HG03066 (cell line): ENCODE results near the gene DOCK3.
"Not testable (repeated sequence)": the region's sequence is repeated elsewhere in the genome, so short reads cannot be mapped to it uniquely, and the experiment has no call there.

Source experiments
- ATAC-seq: cut with Tn5 transposase; IDR thresholded peaks from one replicate; pipeline ENCODE4 v1.9.1; 2021; ENCODE audit warnings: low read depth; ENCODE audit not compliant: unreplicated experiment

The DOCK3 gene

GRCh38 chr3:50862221-50862620, 187.5 kb downstream of the DOCK3 start:
- ATAC-seq: no peak

- no peak for ATAC-seq
These were observed 198.8 kb downstream of the DOCK3 start for GRCh38 chr3:50873376-50874157.

- not testable (repeated sequence) for ATAC-seq
These were observed 200.1 kb downstream of the DOCK3 start for GRCh38 chr3:50874876-50875275.

GRCh38 chr3:50876947-50877346, 202.2 kb downstream of the DOCK3 start:
- ATAC-seq: no peak

GRCh38 chr3:50882733-50883132, 208.0 kb downstream of the DOCK3 start:
- not testable (repeated sequence) for ATAC-seq

GRCh38 chr3:50883755-50884154, 209.0 kb downstream of the DOCK3 start:
- ATAC-seq: no peak

GRCh38 chr3:50885070-50885850, 210.5 kb downstream of the DOCK3 start:
- no peak for ATAC-seq

- ATAC-seq: no peak
These were observed 216.1 kb downstream of the DOCK3 start for GRCh38 chr3:50890688-50891344.

- not testable (repeated sequence) for ATAC-seq
These were observed 226.4 kb downstream of the DOCK3 start for GRCh38 chr3:50901097-50901496.

GRCh38 chr3:50912746-50913145, 238.0 kb downstream of the DOCK3 start:
- ATAC-seq: no peak

GRCh38 chr3:50913260-50913659, 238.5 kb downstream of the DOCK3 start:
- no peak for ATAC-seq

GRCh38 chr3:50922071-50922470, 247.3 kb downstream of the DOCK3 start:
- not testable (repeated sequence) for ATAC-seq

- no peak for ATAC-seq
These were observed 249.2 kb downstream of the DOCK3 start for GRCh38 chr3:50923955-50924354.

- no peak for ATAC-seq
These were observed 249.9 kb downstream of the DOCK3 start for GRCh38 chr3:50924638-50925037.

GRCh38 chr3:50926868-50927267, 252.1 kb downstream of the DOCK3 start:
- no peak for ATAC-seq

- no peak for ATAC-seq
These were observed 255.9 kb downstream of the DOCK3 start for GRCh38 chr3:50930371-50931208.

- ATAC-seq: not testable (repeated sequence)
These were observed 258.2 kb downstream of the DOCK3 start for GRCh38 chr3:50932918-50933317.

- no peak for ATAC-seq
These were observed 261.7 kb downstream of the DOCK3 start for GRCh38 chr3:50936389-50936788.

- ATAC-seq: no peak
These were observed 272.7 kb downstream of the DOCK3 start for GRCh38 chr3:50947419-50947818.

GRCh38 chr3:50950591-50950990, 275.9 kb downstream of the DOCK3 start:
- peak; percentile 60 for ATAC-seq
